ELF-1 (cell line): Measurements from ENCODE around the gene ZBTB16.

ENCODE experiments used
- DNase-seq: peaks from one replicate; pipeline ENCODE4 v3.0.0-alpha.2; 2016; ENCODE audit warnings: low read depth, low spot score

ZBTB16 gene

GRCh38 chr11:114130115-114130576, 70.6 kb downstream of the ZBTB16 start:
- peak; percentile 60 for DNase-seq

GRCh38 chr11:114130629-114131277, 71.2 kb downstream of the ZBTB16 start:
- DNase-seq, result no peak

- no peak for DNase-seq
Observed at GRCh38 chr11:114131461-114131864, 72.0 kb downstream of the ZBTB16 start.

GRCh38 chr11:114132417-114132816, 72.9 kb downstream of the ZBTB16 start:
- DNase-seq, result no peak

- DNase-seq, result no peak
Observed at GRCh38 chr11:114132944-114133394, 73.5 kb downstream of the ZBTB16 start.

GRCh38 chr11:114133548-114134329, 74.2 kb downstream of the ZBTB16 start:
- DNase-seq, result no peak

- peak; percentile 50 for DNase-seq
Observed at GRCh38 chr11:114134870-114135269, 75.4 kb downstream of the ZBTB16 start.

GRCh38 chr11:114135737-114136151, 76.2 kb downstream of the ZBTB16 start:
- peak; percentile 82 for DNase-seq

GRCh38 chr11:114136686-114137640, 77.5 kb downstream of the ZBTB16 start:
- no peak for DNase-seq

GRCh38 chr11:114137838-114138237, 78.3 kb downstream of the ZBTB16 start:
- DNase-seq, result no peak

- DNase-seq, result no peak
Observed at GRCh38 chr11:114138411-114138810, 78.9 kb downstream of the ZBTB16 start.

- no peak for DNase-seq
Observed at GRCh38 chr11:114140826-114141225, 81.3 kb downstream of the ZBTB16 start.

GRCh38 chr11:114141863-114142580, 82.5 kb downstream of the ZBTB16 start:
- no peak for DNase-seq

- DNase-seq, result no peak
Observed at GRCh38 chr11:114142707-114143106, 83.2 kb downstream of the ZBTB16 start.

- DNase-seq, result no peak
Observed at GRCh38 chr11:114145166-114145775, 85.8 kb downstream of the ZBTB16 start.

GRCh38 chr11:114147375-114148012, 88.0 kb downstream of the ZBTB16 start:
- DNase-seq, result no peak

- peak; percentile 58 for DNase-seq
Observed at GRCh38 chr11:114148013-114148382, 88.5 kb downstream of the ZBTB16 start.

- no peak for DNase-seq
Observed at GRCh38 chr11:114149689-114150407, 90.3 kb downstream of the ZBTB16 start.

GRCh38 chr11:114150671-114151070, 91.2 kb downstream of the ZBTB16 start:
- DNase-seq, result no peak

- no peak for DNase-seq
Observed at GRCh38 chr11:114151631-114152030, 92.1 kb downstream of the ZBTB16 start.
